Activated T-helper 2 cell treated with anti-CD3 and anti-CD28 coated beads, Interferon-gamma antibody, Interleukin-2, Interleukin-4, amounts not matched to agents 10 μg/mL and 5 μg/mL and 100 μg/mL, durations not matched to agents 14 hours and 24 hours and 36 hours (primary cell): Measurements from ENCODE around the gene NSMCE3. TPM values are rescaled to one million over a fixed set of nuclear protein-coding genes. Genes with fewer than 3 reads are reported as not detected.

Source experiments
- DNase-seq: peaks from one replicate; pipeline ENCODE4 v3.0.0; 2021; ENCODE audit warnings: low spot score
- H3K27ac Mint-ChIP-seq: one replicate; pipeline ENCODE4 v1.8.0; 2021; ENCODE audit warnings: mixed read lengths
- H3K27me3 Mint-ChIP-seq: one replicate; pipeline ENCODE4 v1.8.0; 2021; ENCODE audit warnings: low read depth, mixed read lengths
- H3K36me3 Mint-ChIP-seq: one replicate; pipeline ENCODE4 v1.8.0; 2021; ENCODE audit warnings: low read depth, mixed read lengths
- H3K4me1 Mint-ChIP-seq: one replicate; pipeline ENCODE4 v1.8.0; 2021; ENCODE audit warnings: low read depth, mixed read lengths
- H3K4me3 Mint-ChIP-seq: one replicate; pipeline ENCODE4 v1.8.0; 2021; ENCODE audit warnings: low read depth, mild to moderate bottlenecking, moderate library complexity, mixed read lengths
- H3K9me3 Mint-ChIP-seq: one replicate; pipeline ENCODE4 v1.8.0; 2021; ENCODE audit warnings: mixed read lengths
- intact Hi-C: fragments of 100-400 bp; cut with micrococcal nuclease; formaldehyde crosslinking; loops from one replicate; pipeline ENCODE4 v1.15.1; 2023
- total RNA-seq: library from RNA; stranded (reverse); gene quantifications from 2 replicates; pipeline ENCODE4 v1.2.3, GENCODE V29; 2022

The NSMCE3 gene
- total RNA-seq, 1 donor from 2014 or later = 10.4 TPM

GRCh38 chr15:29285386-29285785, 15.8 kb upstream of the NSMCE3 start:
- Mint-ChIP-seq H3K36me3 (no peaks in the 10 kb centered on the region), H3K4me1 (no peaks in the 10 kb centered on the region), H3K9me3 (no peaks in the 10 kb centered on the region), H3K27ac (no peak overlapping the region), H3K4me3 (no peak overlapping the region), H3K27me3 (peaks cover 27% of the 10 kb centered on the region)
- no peak for DNase-seq
- intact Hi-C loops = no loop called here

GRCh38 chr15:29283381-29283780, 13.8 kb upstream of the NSMCE3 start:
- no peak for DNase-seq

GRCh38 chr15:29280514-29280913, 10.9 kb upstream of the NSMCE3 start:
- peaks cover 27% of the 10 kb centered on the region for H3K27me3 Mint-ChIP-seq

More at GRCh38 chr15:29283381-29283780, 13.8 kb upstream of the NSMCE3 start:
- no peaks in the 10 kb centered on the region for H3K36me3 Mint-ChIP-seq
- no peaks in the 10 kb centered on the region for H3K4me1 Mint-ChIP-seq
- intact Hi-C loops = no loop called here
- H3K27me3 Mint-ChIP-seq = peaks cover 32% of the 10 kb centered on the region
- H3K27ac Mint-ChIP-seq = no peak overlapping the region
- no peaks in the 10 kb centered on the region for H3K9me3 Mint-ChIP-seq
- H3K4me3 Mint-ChIP-seq = no peak overlapping the region

GRCh38 chr15:29278436-29279105, 8.9 kb upstream of the NSMCE3 start:
- Mint-ChIP-seq H3K4me1 (no peaks in the 10 kb centered on the region), H3K27ac (no peak overlapping the region), H3K36me3 (no peaks in the 10 kb centered on the region), H3K9me3 (no peaks in the 10 kb centered on the region), H3K27me3 (peaks cover 17% of the 10 kb centered on the region), H3K4me3 (no peak overlapping the region)
- intact Hi-C loops = no loop called here
- DNase-seq = no peak

More at GRCh38 chr15:29280514-29280913, 10.9 kb upstream of the NSMCE3 start:
- H3K4me1 Mint-ChIP-seq = no peaks in the 10 kb centered on the region
- H3K4me3 Mint-ChIP-seq = no peak overlapping the region
- DNase-seq = no peak
- intact Hi-C loops = no loop called here
- H3K36me3 Mint-ChIP-seq = no peaks in the 10 kb centered on the region
- H3K27ac Mint-ChIP-seq = no peak overlapping the region
- H3K9me3 Mint-ChIP-seq = no peaks in the 10 kb centered on the region

GRCh38 chr15:29276366-29276765, 6.7 kb upstream of the NSMCE3 start:
- Mint-ChIP-seq H3K9me3 (no peaks in the 10 kb centered on the region), H3K4me3 (no peak overlapping the region), H3K4me1 (peaks cover 1% of the 10 kb centered on the region), H3K36me3 (no peaks in the 10 kb centered on the region), H3K27ac (no peak overlapping the region), H3K27me3 (peaks cover 19% of the 10 kb centered on the region)
- intact Hi-C loops = no loop called here
- DNase-seq = no peak

- DNase-seq = no peak
- intact Hi-C loops = no loop called here
- no peak overlapping the region for H3K4me3 Mint-ChIP-seq
- H3K9me3 Mint-ChIP-seq = no peaks in the 10 kb centered on the region
- H3K4me1 Mint-ChIP-seq = peaks cover 1% of the 10 kb centered on the region
- H3K27me3 Mint-ChIP-seq = peaks cover 19% of the 10 kb centered on the region
- H3K27ac Mint-ChIP-seq = no peak overlapping the region
- no peaks in the 10 kb centered on the region for H3K36me3 Mint-ChIP-seq
Observed at GRCh38 chr15:29275855-29276254, 6.2 kb upstream of the NSMCE3 start.

- H3K27me3 Mint-ChIP-seq = peaks cover 13% of the 10 kb centered on the region
- no peaks in the 10 kb centered on the region for H3K36me3 Mint-ChIP-seq
- no peak overlapping the region for H3K27ac Mint-ChIP-seq
- DNase-seq = no peak
- intact Hi-C loops = no loop called here
- no peaks in the 10 kb centered on the region for H3K9me3 Mint-ChIP-seq
- no peak overlapping the region for H3K4me3 Mint-ChIP-seq
- H3K4me1 Mint-ChIP-seq = peaks cover 8% of the 10 kb centered on the region
Observed at GRCh38 chr15:29274946-29275345, 5.3 kb upstream of the NSMCE3 start.

GRCh38 chr15:29272219-29272618, 2.6 kb upstream of the NSMCE3 start:
- DNase-seq = no peak
- H3K27me3 Mint-ChIP-seq = peaks cover 12% of the 10 kb centered on the region
- no peak overlapping the region for H3K27ac Mint-ChIP-seq
- H3K9me3 Mint-ChIP-seq = no peaks in the 10 kb centered on the region
- H3K36me3 Mint-ChIP-seq = no peaks in the 10 kb centered on the region
- H3K4me1 Mint-ChIP-seq = peaks cover 25% of the 10 kb centered on the region
- intact Hi-C loops = no loop called here
- H3K4me3 Mint-ChIP-seq = no peak overlapping the region

GRCh38 chr15:29270976-29271375, 1.4 kb upstream of the NSMCE3 start:
- H3K36me3 Mint-ChIP-seq = no peaks in the 10 kb centered on the region
- peaks cover 9% of the 10 kb centered on the region for H3K27me3 Mint-ChIP-seq
- intact Hi-C loops = no loop called here
- no peak overlapping the region for H3K4me3 Mint-ChIP-seq
- DNase-seq = no peak
- no peaks in the 10 kb centered on the region for H3K9me3 Mint-ChIP-seq
- H3K27ac Mint-ChIP-seq = no peak overlapping the region
- H3K4me1 Mint-ChIP-seq = peaks cover 36% of the 10 kb centered on the region

GRCh38 chr15:29270169-29270955, 740 bp upstream of the NSMCE3 start:
- H3K27ac Mint-ChIP-seq = peak overlapping the region; percentile 97
- H3K4me3 Mint-ChIP-seq = peak overlapping the region; percentile 89
- intact Hi-C loops = no loop called here
- H3K27me3 Mint-ChIP-seq = peaks cover 5% of the 10 kb centered on the region
- peaks cover 38% of the 10 kb centered on the region for H3K4me1 Mint-ChIP-seq
- no peaks in the 10 kb centered on the region for H3K36me3 Mint-ChIP-seq
- no peaks in the 10 kb centered on the region for H3K9me3 Mint-ChIP-seq
- DNase-seq = peak; percentile 13

- intact Hi-C loops = loop anchor here (1.0 to 2.0 kb wide), 3 partner anchors 8 to 128 kb away; no protein-coding TSS in a partner anchor
- H3K9me3 Mint-ChIP-seq = no peaks in the 10 kb centered on the region
- peak; percentile 49 for DNase-seq
- H3K36me3 Mint-ChIP-seq = no peaks in the 10 kb centered on the region
- H3K27me3 Mint-ChIP-seq = peaks cover 5% of the 10 kb centered on the region
- peaks cover 38% of the 10 kb centered on the region for H3K4me1 Mint-ChIP-seq
- H3K27ac Mint-ChIP-seq = peak overlapping the region; percentile 96
- peak overlapping the region; percentile 98 for H3K4me3 Mint-ChIP-seq
Observed at GRCh38 chr15:29268706-29269484, 727 bp downstream of the NSMCE3 start.

- Mint-ChIP-seq H3K4me1 (peaks cover 42% of the 10 kb centered on the region), H3K27ac (no peak overlapping the region), H3K4me3 (no peak overlapping the region), H3K9me3 (no peaks in the 10 kb centered on the region), H3K27me3 (no peaks in the 10 kb centered on the region), H3K36me3 (no peaks in the 10 kb centered on the region)
- DNase-seq = no peak
- intact Hi-C loops = no loop called here
Observed at GRCh38 chr15:29266052-29266582, 3.5 kb downstream of the NSMCE3 start.
